HepG2 (cell line): ENCODE data around the gene S1PR5. TPM values are rescaled to one million over a fixed set of nuclear protein-coding genes. Genes with fewer than 3 reads are reported as not detected.

ENCODE experiments used
- EP300 ChIP-seq, 3 experiments: sonication (generic) in 1 of 3; formaldehyde crosslinking in 1 of 3; IDR thresholded peaks; 2 replicates each; pipeline versions ENCODE4 v1.5.1 to v1.6.1; 2011 to 2020; ENCODE audit warnings: low read depth in 2 of 3, low read length in 2 of 3, borderline replicate concordance in 1 of 3, improper control_type of control experiment in 1 of 3, mild to moderate bottlenecking in 1 of 3, missing genetic modification reagents in 1 of 3, moderate library complexity in 1 of 3
- IKZF4 ChIP-seq: sonication (generic); formaldehyde crosslinking; IDR thresholded peaks from 2 replicates; pipeline ENCODE4 v1.5.1; 2020; ENCODE audit warnings: borderline replicate concordance, mild to moderate bottlenecking, low read depth, missing genetic modification reagents; ENCODE audit errors: not compliant biosample characterization
- NCOA5 ChIP-seq: sonication (generic); formaldehyde crosslinking; IDR thresholded peaks from 2 replicates; pipeline ENCODE4 v1.4.0; 2020; ENCODE audit warnings: missing genetic modification reagents
- PCBP2 ChIP-seq: fragments of 200-400 bp; formaldehyde crosslinking; optimal IDR thresholded peaks from 2 replicates; pipeline ENCODE3; 2018; ENCODE audit warnings: low read length, low read depth; ENCODE audit not compliant: poor library complexity, severe bottlenecking
- TBP ChIP-seq: sonication (generic); formaldehyde crosslinking; IDR thresholded peaks from 2 replicates; pipeline ENCODE4 v1.5.0; 2020; ENCODE audit warnings: missing genetic modification reagents
- ZBTB4 ChIP-seq: sonication (generic); formaldehyde crosslinking; IDR thresholded peaks from 2 replicates; pipeline ENCODE4 v1.4.0; 2020; ENCODE audit warnings: missing genetic modification reagents, mild to moderate bottlenecking, borderline replicate concordance
- ZFX ChIP-seq: sonication (generic); formaldehyde crosslinking; IDR thresholded peaks from 2 replicates; pipeline ENCODE4 v1.4.0; 2020; ENCODE audit warnings: mild to moderate bottlenecking, low read depth, missing genetic modification reagents, moderate library complexity
- ZNF609 ChIP-seq: sonication (generic); formaldehyde crosslinking; IDR thresholded peaks from 2 replicates; pipeline ENCODE4 v1.4.0; 2020; ENCODE audit warnings: mild to moderate bottlenecking, missing genetic modification reagents, borderline replicate concordance
- ZNF878 ChIP-seq: sonication (generic); formaldehyde crosslinking; IDR thresholded peaks from 2 replicates; pipeline ENCODE4 v1.8.1; 2023; ENCODE audit warnings: mild to moderate bottlenecking, missing genetic modification reagents, moderate library complexity
- polyA plus RNA-seq, 8 experiments: library from polyadenylated mRNA; depleted of rRNA in 3 of 8; stranded (reverse) in 7 of 8; unstranded in 1 of 8; fragments of >200 nt; fragmentation: Illumina TruSeq in 4 of 8; extraction: Trizol in 4 of 8; gene quantifications; 2 replicates each; pipeline versions ENCODE4 v1.2.1 to v1.2.3, GENCODE V29; 2011 to 2016; ENCODE audit warnings: low read depth in 4 of 8, missing spikeins in 1 of 8, mixed read lengths in 1 of 8; ENCODE audit not compliant: insufficient read depth in 1 of 8
- total RNA-seq, 5 experiments: library from RNA; depleted of rRNA; stranded (reverse); fragments of >200 nt; fragmentation: Illumina TruSeq; extraction: Trizol; gene quantifications; 2 replicates each; pipeline ENCODE4 v1.2.3, GENCODE V29; 2016; ENCODE audit warnings: low read depth in 1 of 5

The S1PR5 gene
- total and polyA plus RNA-seq, 2 of the 13 experiments (the other 11 are each of a cell fraction or from before 2014, with no cell fraction given), result 0.04 TPM; not detected in 1

DNA sequence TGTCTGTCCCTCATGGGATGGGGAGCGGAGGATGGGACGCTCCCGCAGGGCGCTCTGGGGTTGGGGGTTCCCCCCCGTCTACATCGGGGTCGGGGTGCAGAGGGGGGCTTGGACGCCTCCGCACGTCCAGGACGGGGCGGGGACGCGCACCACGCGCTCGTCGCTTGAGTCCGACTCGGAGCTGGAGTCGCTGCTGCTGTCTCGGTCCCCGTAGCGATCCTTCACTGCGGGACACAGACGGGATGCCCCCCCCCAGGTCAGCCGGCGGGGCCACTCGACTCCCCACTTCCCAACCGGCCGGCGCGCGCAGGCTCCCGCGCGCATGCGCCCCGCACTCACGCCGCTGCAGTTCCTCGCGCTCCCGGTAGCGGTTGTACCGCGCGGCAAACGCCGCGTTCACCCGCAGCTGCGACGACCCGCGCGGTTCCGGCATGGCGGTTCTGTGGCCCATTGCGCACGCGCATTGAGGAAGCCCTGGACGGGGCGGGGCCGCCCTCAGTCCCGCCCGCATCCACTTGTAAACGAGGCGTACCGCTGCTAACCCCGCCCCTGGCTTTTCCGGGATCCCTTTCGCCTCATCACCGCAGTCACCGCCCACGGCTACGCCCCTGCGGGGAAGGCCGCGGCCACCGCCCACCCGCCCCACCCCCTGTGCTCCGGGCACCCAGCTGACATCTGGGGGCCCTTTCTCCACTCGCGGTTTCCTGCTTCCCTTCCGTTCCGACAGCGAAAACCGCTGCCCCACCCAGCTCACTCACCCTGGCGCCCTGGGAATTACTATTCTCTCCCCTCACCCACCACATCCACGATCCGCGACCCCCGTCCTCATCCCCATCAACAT, 48.5 kb upstream of the S1PR5 start, which contains the start of gene KRI1 (continued):
- TF ChIP-seq IKZF4, result peak; percentile 93
- no peak for TF ChIP-seq ZBTB4 (CRISPR knock-in tag)
- no peak for TF ChIP-seq EP300 (IDR thresholded peaks at IDR 0.05; ENCODE audit: low read depth in 2 of 2, low read length in 2 of 2)
- no peak; the same call in 1 of the 2 replicates for TF ChIP-seq EP300 (CRISPR knock-in tag; IDR thresholded peaks at IDR 0.05; ENCODE audit: borderline replicate concordance)
- TF ChIP-seq ZNF878 (CRISPR knock-in tag), result no peak
- TF ChIP-seq ZNF609 (CRISPR knock-in tag), result 0 out of 2 replicates have a peak, but pooled peaks have one; percentile 35
- TF ChIP-seq PCBP2, result no peak
- no peak for TF ChIP-seq NCOA5
- no peak for TF ChIP-seq TBP (CRISPR knock-in tag)
- TF ChIP-seq ZFX (CRISPR knock-in tag), result peak; percentile 62
- TF ChIP-seq, all 625 proteins: peak for 357
